Stimulated activated CD8-positive, alpha-beta memory T cell treated with anti-CD3 and anti-CD28 coated beads, Interleukin-4, amount 100 ng/mL, for 4 hours (primary cell): ENCODE results near the gene CTNNBL1.

Source experiments
- DNase-seq, 2 donors: peaks; one replicate each; pipeline ENCODE4 v3.0.0-alpha.2; 2020; ENCODE audit warnings: low read depth in 2 of 2, low spot score in 1 of 2

CTNNBL1 gene

GRCh38 chr20:37914367-37914671 is 220.5 kb downstream of the CTNNBL1 start:
- no peak for DNase-seq

DNA sequence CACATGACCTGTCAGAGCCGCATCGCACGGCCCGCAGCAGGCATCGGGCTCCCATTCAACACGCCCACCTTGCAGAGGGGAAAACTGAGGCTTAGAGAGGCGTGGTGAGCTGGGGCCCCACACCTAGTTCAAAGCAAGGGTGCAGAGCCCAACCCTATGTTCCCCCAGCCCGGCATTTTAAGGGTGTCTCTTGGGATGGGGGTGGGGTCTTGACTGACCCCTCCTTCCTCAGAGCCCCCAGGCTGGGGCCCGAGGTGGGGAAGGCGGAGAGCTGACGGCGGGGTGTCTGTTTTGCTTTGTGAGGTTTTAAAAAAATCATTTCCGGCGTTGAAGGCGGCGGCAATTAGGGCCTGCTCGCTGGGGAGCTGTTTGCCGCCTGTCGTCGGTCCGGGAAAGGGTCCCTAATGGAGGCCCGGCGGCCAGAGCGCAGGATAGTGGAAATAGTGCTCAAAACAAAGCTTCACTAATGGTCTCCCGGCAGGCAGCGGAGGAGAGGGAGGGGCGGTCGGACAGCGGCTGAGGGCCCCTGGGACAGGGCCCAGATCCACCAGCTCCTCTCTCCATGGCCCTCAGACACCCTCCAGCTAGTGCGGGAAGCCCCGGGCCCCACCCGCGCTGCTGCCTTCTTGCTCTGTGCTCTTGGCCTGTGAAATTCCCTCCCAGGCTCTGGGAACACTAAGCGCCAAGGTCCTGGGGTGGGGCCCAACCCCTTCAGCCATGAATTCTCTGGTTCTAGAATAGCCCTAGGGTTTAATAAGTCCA is 221.0 kb downstream of the CTNNBL1 start:
- DNase-seq = no peak

DNA sequence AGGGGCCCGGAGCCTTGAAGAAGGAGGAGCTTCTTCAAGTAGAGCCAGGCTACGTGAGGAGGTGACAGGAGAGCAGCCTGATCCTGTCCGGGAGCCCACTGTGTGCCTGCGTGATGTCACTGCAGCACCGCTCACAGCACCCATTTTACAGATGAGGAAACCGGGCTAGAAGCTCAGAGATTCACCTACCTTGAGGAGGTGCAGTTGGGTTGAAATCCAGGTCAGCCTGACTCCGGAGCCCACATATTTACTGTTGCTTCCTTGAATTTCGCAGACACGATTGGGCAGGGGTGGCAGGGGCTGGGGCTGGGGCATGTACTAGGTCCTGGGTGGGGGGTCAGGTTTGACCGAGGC is 221.6 kb downstream of the CTNNBL1 start:
- no peak for DNase-seq

- no peak for DNase-seq
These were observed 222.2 kb downstream of the CTNNBL1 start for GRCh38 chr20:37915800-37916570.

- no peak for DNase-seq
These were observed 223.6 kb downstream of the CTNNBL1 start for GRCh38 chr20:37917461-37917860.

GRCh38 chr20:37918035-37918434 is 224.2 kb downstream of the CTNNBL1 start:
- no peak for DNase-seq

DNA sequence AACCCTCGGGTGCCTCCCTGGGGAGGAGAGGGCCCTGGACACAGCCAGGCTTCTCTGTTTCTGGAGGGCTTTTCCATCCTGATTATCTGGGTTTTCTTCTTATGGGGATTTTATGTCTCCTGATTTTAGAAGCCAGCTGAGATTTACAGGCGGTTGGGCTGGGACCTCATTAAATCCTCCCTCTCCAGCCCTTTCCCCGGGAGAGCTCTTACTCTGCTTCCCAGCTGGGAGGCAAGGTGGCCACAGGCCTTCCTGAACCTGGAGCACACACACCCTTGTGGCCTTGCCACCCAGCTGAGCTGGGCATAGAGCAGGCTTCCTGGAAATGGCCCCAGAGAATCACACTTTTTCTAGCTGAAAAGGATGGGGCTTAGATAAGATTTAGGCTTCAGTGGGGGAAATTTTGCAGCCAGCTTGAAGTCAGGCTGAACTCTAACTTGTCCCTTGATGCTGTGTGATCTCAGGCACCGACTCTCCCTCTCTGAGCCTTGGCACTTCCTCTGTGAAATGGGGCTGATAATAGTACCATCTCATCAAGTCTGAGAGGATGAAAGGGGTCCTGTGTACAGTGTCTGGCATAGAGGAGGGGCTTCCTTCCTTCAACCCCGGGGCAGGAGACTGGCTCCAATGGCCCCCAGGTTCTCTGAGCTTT is 225.7 kb downstream of the CTNNBL1 start:
- no peak for DNase-seq

GRCh38 chr20:37920270-37920669 is 226.4 kb downstream of the CTNNBL1 start:
- DNase-seq = no peak

- no peak for DNase-seq
These were observed 227.0 kb downstream of the CTNNBL1 start for GRCh38 chr20:37920679-37921322.

- no peak for DNase-seq
These were observed 227.6 kb downstream of the CTNNBL1 start for GRCh38 chr20:37921341-37921929.
